ENCODE data around the gene TDP1.
A peak's percentile ranks its signal among the peaks of the same experiment; 100 is the strongest.
"Not testable (repeated sequence)": the region's sequence is repeated elsewhere in the genome, so short reads cannot be mapped to it uniquely, and the experiment has no call there.

The TDP1 gene

GRCh38 chr14:90061685-90062126, 106.0 kb downstream of the TDP1 start, which contains the start of gene KCNK13:
TSS of gene KCNK13 (plus strand) at chr14:90061994. CDS start at chr14:90062206, 212 bp downstream.
- peak within 1 kb of the TSS; percentile 54; the same call in 1 of the 2 replicates for H3K4me3 ChIP-seq (ENCODE audit: low read length)
- TF ChIP-seq ZNF274 (IDR thresholded peaks at IDR 0.05; ENCODE audit: low read depth, low read length) = no peak

DNA sequence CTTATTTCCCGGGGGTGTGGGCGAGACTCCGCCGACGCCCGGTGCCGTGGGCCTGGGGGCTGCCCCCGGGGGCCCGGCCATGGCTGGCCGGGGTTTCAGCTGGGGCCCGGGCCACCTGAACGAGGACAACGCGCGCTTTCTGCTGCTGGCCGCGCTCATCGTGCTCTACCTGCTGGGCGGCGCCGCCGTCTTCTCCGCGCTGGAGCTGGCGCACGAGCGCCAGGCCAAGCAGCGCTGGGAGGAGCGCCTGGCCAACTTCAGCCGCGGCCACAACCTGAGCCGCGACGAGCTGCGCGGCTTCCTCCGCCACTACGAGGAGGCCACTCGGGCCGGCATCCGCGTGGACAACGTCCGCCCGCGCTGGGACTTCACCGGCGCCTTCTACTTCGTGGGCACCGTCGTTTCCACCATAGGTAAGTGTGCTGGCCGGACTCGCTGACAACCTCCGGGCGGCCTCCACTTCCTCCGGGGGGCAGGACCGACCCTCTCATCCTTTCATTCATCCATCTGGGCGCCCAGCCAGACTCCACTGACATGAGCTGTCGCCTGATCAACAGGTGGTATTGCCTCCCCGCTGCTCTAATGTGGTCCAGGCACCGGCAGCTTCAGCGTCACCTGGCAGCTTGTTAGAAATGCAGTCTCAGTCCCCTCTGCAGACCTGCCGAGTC, 106.5 kb downstream of the TDP1 start:
- TF ChIP-seq ZNF274 (IDR thresholded peaks at IDR 0.05; ENCODE audit: low read depth, low read length) = no peak
- peak overlapping the region; percentile 17; the same call in 1 of the 2 replicates for H3K4me3 ChIP-seq (ENCODE audit: low read length)

- TF ChIP-seq ZNF274 (IDR thresholded peaks at IDR 0.05; ENCODE audit: low read depth, low read length) = no peak
- no peak overlapping the region for H3K4me3 ChIP-seq (ENCODE audit: low read length)
Observed at GRCh38 chr14:90062822-90063539, 107.3 kb downstream of the TDP1 start.

GRCh38 chr14:90072350-90072749, 116.6 kb downstream of the TDP1 start:
- TF ChIP-seq ZNF274 (IDR thresholded peaks at IDR 0.05; ENCODE audit: low read depth, low read length) = no peak
- H3K4me3 ChIP-seq (ENCODE audit: low read length) = no peak overlapping the region

DNA sequence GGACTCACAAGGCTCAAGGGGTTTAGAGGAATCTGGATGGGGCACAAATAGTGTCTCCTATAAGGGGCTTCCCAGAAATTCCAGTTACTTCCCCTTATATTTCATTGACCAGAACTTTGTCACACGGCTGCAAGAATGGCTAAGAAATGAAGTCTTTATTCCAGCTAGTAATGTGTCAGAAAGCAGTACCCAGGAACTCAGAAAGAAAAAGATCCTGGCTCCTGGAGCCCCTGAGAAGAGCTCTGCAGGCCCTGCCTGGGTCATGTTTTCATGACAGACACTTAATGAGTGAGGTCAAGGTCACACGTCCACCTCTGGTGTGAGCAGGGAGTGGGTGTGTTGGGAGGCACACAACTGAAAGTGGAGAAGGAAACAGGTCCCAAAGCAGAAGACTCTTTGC, 123.8 kb downstream of the TDP1 start:
- no peak for TF ChIP-seq ZNF274 (IDR thresholded peaks at IDR 0.05; ENCODE audit: low read depth, low read length)
- no peak overlapping the region for H3K4me3 ChIP-seq (ENCODE audit: low read length)

GRCh38 chr14:90087433-90087832, 131.7 kb downstream of the TDP1 start:
- TF ChIP-seq ZNF274 (IDR thresholded peaks at IDR 0.05; ENCODE audit: low read depth, low read length) = no peak
- no peak overlapping the region for H3K4me3 ChIP-seq (ENCODE audit: low read length)

DNA sequence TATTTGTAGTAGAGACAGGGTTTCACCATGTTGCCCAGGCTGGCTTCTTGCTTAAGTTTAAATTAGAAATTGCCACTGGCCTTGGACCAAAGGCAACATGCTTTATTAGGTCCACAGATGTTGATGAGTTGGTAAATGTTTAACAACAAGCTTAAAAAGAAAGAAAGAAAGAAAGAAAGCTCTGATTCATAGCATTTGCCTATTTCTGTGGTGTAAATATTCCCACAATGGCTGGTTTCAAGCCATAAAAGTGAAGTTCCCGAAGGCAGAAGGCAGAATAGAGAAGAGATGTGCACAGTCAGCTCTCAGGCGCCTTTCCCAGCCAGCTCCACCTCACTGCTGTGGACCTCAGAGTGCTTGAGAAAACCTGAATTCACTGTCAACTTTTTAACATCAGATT, 132.4 kb downstream of the TDP1 start:
- no peak overlapping the region for H3K4me3 ChIP-seq (ENCODE audit: low read length)
- TF ChIP-seq ZNF274 (IDR thresholded peaks at IDR 0.05; ENCODE audit: low read depth, low read length) = no peak

- H3K4me3 ChIP-seq (ENCODE audit: low read length) = not testable (repeated sequence)
Observed at GRCh38 chr14:90089486-90089885, 133.8 kb downstream of the TDP1 start.

GRCh38 chr14:90091393-90091792, 135.7 kb downstream of the TDP1 start:
- TF ChIP-seq ZNF274 (IDR thresholded peaks at IDR 0.05; ENCODE audit: low read depth, low read length) = no peak
- no peak overlapping the region for H3K4me3 ChIP-seq (ENCODE audit: low read length)

DNA sequence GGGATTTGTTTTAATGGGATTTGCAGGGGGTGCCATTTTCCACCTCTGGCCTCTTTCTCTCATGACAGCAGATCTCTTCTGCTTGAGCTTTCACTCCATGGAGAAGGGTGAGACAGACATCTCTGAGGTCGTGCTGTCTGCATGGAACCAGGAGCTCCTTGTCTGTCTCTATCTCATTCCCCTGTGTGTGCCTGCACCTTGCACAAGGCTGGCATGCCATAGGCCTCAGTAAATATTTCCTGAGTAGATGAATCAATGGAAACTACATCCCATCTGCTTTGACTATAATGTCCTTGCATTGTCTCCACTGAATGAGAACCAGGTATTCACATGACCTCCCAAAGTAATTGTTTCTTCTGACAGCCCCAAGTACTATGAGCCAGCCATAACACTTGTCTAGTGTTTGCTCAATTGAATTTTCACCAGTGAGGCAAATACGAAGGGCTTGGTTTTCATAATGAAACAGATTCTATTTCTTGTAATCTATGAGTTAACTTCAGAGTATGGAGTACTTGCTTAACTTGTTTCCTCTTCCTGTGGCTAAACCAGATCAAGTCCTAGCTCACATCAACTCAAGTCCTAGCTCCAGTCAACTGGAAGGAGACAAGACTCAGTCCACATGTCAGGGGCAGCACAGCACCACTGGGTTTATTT, 138.3 kb downstream of the TDP1 start:
- TF ChIP-seq ZNF274 (IDR thresholded peaks at IDR 0.05; ENCODE audit: low read depth, low read length) = no peak
- H3K4me3 ChIP-seq (ENCODE audit: low read length) = no peak overlapping the region
